Smooth muscle cell of the brain vasculature (primary cell): ENCODE results near the gene TCF12.

Source experiments
- DNase-seq: peaks from one replicate; pipeline ENCODE4 v3.0.0-alpha.2; 2012; ENCODE audit warnings: low read depth, low spot score

The TCF12 gene

GRCh38 chr15:57251308-57251707 lies 332.9 kb downstream of the TCF12 start:
- no peak for DNase-seq

GRCh38 chr15:57251941-57252340 lies 333.5 kb downstream of the TCF12 start:
- no peak for DNase-seq

GRCh38 chr15:57253082-57253481 lies 334.6 kb downstream of the TCF12 start:
- DNase-seq, result no peak

- no peak for DNase-seq
These were observed 335.1 kb downstream of the TCF12 start for GRCh38 chr15:57253500-57253899.

GRCh38 chr15:57255751-57256341 lies 337.4 kb downstream of the TCF12 start:
- no peak for DNase-seq

GRCh38 chr15:57256939-57257338 lies 338.5 kb downstream of the TCF12 start:
- DNase-seq, result no peak

GRCh38 chr15:57259568-57260040 lies 341.2 kb downstream of the TCF12 start:
- DNase-seq, result no peak

GRCh38 chr15:57263520-57263919 lies 345.1 kb downstream of the TCF12 start:
- DNase-seq, result no peak

- no peak for DNase-seq
These were observed 354.4 kb downstream of the TCF12 start for GRCh38 chr15:57272771-57273357.

- DNase-seq, result no peak
These were observed 355.0 kb downstream of the TCF12 start for GRCh38 chr15:57273402-57273801.

- no peak for DNase-seq
These were observed 360.0 kb downstream of the TCF12 start for GRCh38 chr15:57278439-57278838.

- DNase-seq, result no peak
These were observed 362.0 kb downstream of the TCF12 start for GRCh38 chr15:57280464-57280863.

- no peak for DNase-seq
These were observed 362.9 kb downstream of the TCF12 start for GRCh38 chr15:57281321-57281720.

GRCh38 chr15:57282686-57283085 lies 364.2 kb downstream of the TCF12 start:
- no peak for DNase-seq

- DNase-seq, result no peak
These were observed 365.5 kb downstream of the TCF12 start for GRCh38 chr15:57283774-57284503.

- no peak for DNase-seq
These were observed 366.1 kb downstream of the TCF12 start for GRCh38 chr15:57284535-57284934.

- no peak for DNase-seq
These were observed 366.9 kb downstream of the TCF12 start for GRCh38 chr15:57285386-57285785.

GRCh38 chr15:57286446-57287122 lies 368.1 kb downstream of the TCF12 start:
- no peak for DNase-seq

- no peak for DNase-seq
These were observed 368.7 kb downstream of the TCF12 start for GRCh38 chr15:57287123-57287521.

- no peak for DNase-seq
These were observed 370.6 kb downstream of the TCF12 start for GRCh38 chr15:57288926-57289580.

GRCh38 chr15:57290187-57290586 lies 371.7 kb downstream of the TCF12 start:
- no peak for DNase-seq

GRCh38 chr15:57290826-57291225 lies 372.4 kb downstream of the TCF12 start:
- DNase-seq, result no peak
